Loucy (cell line): Measurements from ENCODE around the gene ANKRD16.
"Not testable (repeated sequence)": the region's sequence is repeated elsewhere in the genome, so short reads cannot be mapped to it uniquely, and the experiment has no call there.

Experiments used
- H2AFZ ChIP-seq: fragments of 200-600 bp; sonication (generic); 2 replicates; pipeline ENCODE4 v1.6.0; 2016; ENCODE audit warnings: antibody characterized with exemption, mild to moderate bottlenecking, low read length, moderate library complexity
- H3F3A ChIP-seq: fragments of 200-600 bp; 2 replicates; pipeline ENCODE4 v1.6.0; 2016; ENCODE audit warnings: antibody characterized with exemption, low read depth, mild to moderate bottlenecking
- H3K27me3 ChIP-seq: fragments of 200-600 bp; sonication (generic); 2 replicates; pipeline ENCODE4 v1.6.1; 2014; ENCODE audit warnings: low read length, mild to moderate bottlenecking; ENCODE audit not compliant: insufficient read depth, poor library complexity, severe bottlenecking
- H3K36me3 ChIP-seq: fragments of 200-600 bp; sonication (generic); 2 replicates; pipeline ENCODE4 v1.6.1; 2016; ENCODE audit warnings: low read length; ENCODE audit not compliant: insufficient read depth
- H3K4me1 ChIP-seq: fragments of 200-600 bp; sonication (generic); 2 replicates; pipeline ENCODE4 v1.5.1; 2014; ENCODE audit warnings: low read length, mild to moderate bottlenecking; ENCODE audit not compliant: insufficient read depth, poor library complexity, severe bottlenecking
- H3K4me2 ChIP-seq: fragments of 200-600 bp; sonication (generic); 2 replicates; pipeline ENCODE4 v1.6.0; 2014; ENCODE audit warnings: antibody characterized with exemption, low read length, low read depth, mild to moderate bottlenecking; ENCODE audit not compliant: poor library complexity, severe bottlenecking
- H3K4me3 ChIP-seq: fragments of 200-600 bp; sonication (generic); 2 replicates; pipeline ENCODE4 v1.5.1; 2014; ENCODE audit warnings: low read length, mild to moderate bottlenecking, mixed read lengths; ENCODE audit not compliant: poor library complexity, severe bottlenecking
- H3K79me2 ChIP-seq: fragments of 200-600 bp; sonication (generic); 2 replicates; pipeline ENCODE4 v1.6.1; 2014; ENCODE audit warnings: low read length; ENCODE audit not compliant: insufficient read depth
- H3K9ac ChIP-seq: fragments of 200-600 bp; sonication (generic); 2 replicates; pipeline ENCODE4 v1.6.0; 2014; ENCODE audit warnings: mild to moderate bottlenecking, low read depth, low read length, moderate library complexity; ENCODE audit not compliant: poor library complexity, severe bottlenecking
- H3K9me2 ChIP-seq: fragments of 200-600 bp; sonication (generic); replicated peaks from 2 replicates; pipeline ENCODE4 v1.6.1; 2016; ENCODE audit warnings: low read depth, low read length, mixed read lengths
- H3K9me3 ChIP-seq: fragments of 200-600 bp; sonication (generic); 2 replicates; pipeline ENCODE4 v1.6.1; 2014; ENCODE audit warnings: mild to moderate bottlenecking, antibody characterized with exemption, low read length, low read depth; ENCODE audit not compliant: insufficient read depth
- H4K20me1 ChIP-seq: fragments of 200-600 bp; sonication (generic); 2 replicates; pipeline ENCODE4 v1.6.0; 2014; ENCODE audit warnings: antibody characterized with exemption, low read length, mild to moderate bottlenecking; ENCODE audit not compliant: insufficient read depth, poor library complexity, severe bottlenecking
- CTCF ChIP-seq: fragments of 200-600 bp; sonication (generic); conservative IDR thresholded peaks from 2 replicates; pipeline ENCODE4 v1.5.1; 2014; ENCODE audit warnings: mild to moderate bottlenecking, antibody characterized with exemption, low read length
- EZH2phosphoT487 ChIP-seq: fragments of 200-600 bp; IDR thresholded peaks from 2 replicates; pipeline ENCODE4 v1.6.1; 2018; ENCODE audit warnings: antibody characterized with exemption, mild to moderate bottlenecking, moderate library complexity, borderline replicate concordance

The ANKRD16 gene

GRCh38 chr10:5887029-5887428 lies 2.7 kb downstream of the ANKRD16 start:
- Histone ChIP-seq H3K36me3 (peaks cover 16% of the 10 kb centered on the region; the same call in 1 of the 2 replicates), H3K9ac (no peak overlapping the region), H4K20me1 (peaks cover 31% of the 10 kb centered on the region), H3K9me3 (no peaks in the 10 kb centered on the region), H3K27me3 (no peaks in the 10 kb centered on the region), H3K4me1 (peaks cover 31% of the 10 kb centered on the region), H3F3A (no peaks in the 10 kb centered on the region), H3K4me2 (peak overlapping the region; percentile 58), H2AFZ (no peak overlapping the region), H3K79me2 (peaks cover 45% of the 10 kb centered on the region), H3K9me2 (no peaks in the 10 kb centered on the region), H3K4me3 (no peak overlapping the region)
- no peak for TF ChIP-seq CTCF
- no peak for TF ChIP-seq EZH2phosphoT487

GRCh38 chr10:5885619-5886018 lies 4.1 kb downstream of the ANKRD16 start:
- H3K79me2 ChIP-seq: peaks cover 31% of the 10 kb centered on the region
- no peak overlapping the region for H3K4me3 ChIP-seq
- no peaks in the 10 kb centered on the region for H3F3A ChIP-seq
- H3K27me3 ChIP-seq: no peaks in the 10 kb centered on the region
- H3K4me1 ChIP-seq: peaks cover 17% of the 10 kb centered on the region
- H3K9ac ChIP-seq: no peak overlapping the region
- H3K4me2 ChIP-seq: no peak overlapping the region
- no peak overlapping the region for H2AFZ ChIP-seq
- no peaks in the 10 kb centered on the region for H3K9me3 ChIP-seq
- H3K36me3 ChIP-seq: peaks cover 16% of the 10 kb centered on the region; the same call in 1 of the 2 replicates
- no peak for TF ChIP-seq CTCF
- H4K20me1 ChIP-seq: peaks cover 22% of the 10 kb centered on the region
- H3K9me2 ChIP-seq: no peaks in the 10 kb centered on the region

- peaks cover 20% of the 10 kb centered on the region; the same call in 1 of the 2 replicates for H3K36me3 ChIP-seq
- H2AFZ ChIP-seq: no peak overlapping the region
- TF ChIP-seq EZH2phosphoT487: no peak
- TF ChIP-seq CTCF: no peak
- peaks cover 7% of the 10 kb centered on the region for H3K4me1 ChIP-seq
- H4K20me1 ChIP-seq: peaks cover 10% of the 10 kb centered on the region
- H3K9ac ChIP-seq: no peak overlapping the region
- no peaks in the 10 kb centered on the region for H3K27me3 ChIP-seq
- H3K4me3 ChIP-seq: no peak overlapping the region
- H3K9me3 ChIP-seq: no peaks in the 10 kb centered on the region
- H3F3A ChIP-seq: no peaks in the 10 kb centered on the region
- H3K79me2 ChIP-seq: peaks cover 12% of the 10 kb centered on the region; the same call in 1 of the 2 replicates
- H3K9me2 ChIP-seq: no peaks in the 10 kb centered on the region
- no peak overlapping the region for H3K4me2 ChIP-seq
These were observed 6.7 kb downstream of the ANKRD16 start for GRCh38 chr10:5882961-5883360.

- not testable (repeated sequence) for H3K9me3 ChIP-seq, H3K79me2 ChIP-seq, H2AFZ ChIP-seq, H3K9ac ChIP-seq, H4K20me1 ChIP-seq, H3F3A ChIP-seq, H3K27me3 ChIP-seq, H3K9me2 ChIP-seq, H3K4me3 ChIP-seq, H3K4me2 ChIP-seq, H3K4me1 ChIP-seq
- H3K36me3 ChIP-seq: peaks cover 15% of the 10 kb centered on the region; the same call in 1 of the 2 replicates
These were observed 12.7 kb downstream of the ANKRD16 start for GRCh38 chr10:5877041-5877440.
